ENCODE results near the gene SUSD2.

- TF ChIP-seq CTCF (IDR thresholded peaks at IDR 0.05) = no peak
- no peak for TF ChIP-seq ZFX (IDR thresholded peaks at IDR 0.05; ENCODE audit: borderline replicate concordance)
Observed at GRCh38 chr22:24146791-24147353, 34.4 kb upstream of the SUSD2 start.
